GM21367 (cell line): ENCODE measurements around the gene AKT1S1.

Experiments
- ATAC-seq: cut with Tn5 transposase; IDR thresholded peaks from one replicate; pipeline ENCODE4 v1.9.1; 2021; ENCODE audit not compliant: unreplicated experiment

AKT1S1 gene

DNA sequence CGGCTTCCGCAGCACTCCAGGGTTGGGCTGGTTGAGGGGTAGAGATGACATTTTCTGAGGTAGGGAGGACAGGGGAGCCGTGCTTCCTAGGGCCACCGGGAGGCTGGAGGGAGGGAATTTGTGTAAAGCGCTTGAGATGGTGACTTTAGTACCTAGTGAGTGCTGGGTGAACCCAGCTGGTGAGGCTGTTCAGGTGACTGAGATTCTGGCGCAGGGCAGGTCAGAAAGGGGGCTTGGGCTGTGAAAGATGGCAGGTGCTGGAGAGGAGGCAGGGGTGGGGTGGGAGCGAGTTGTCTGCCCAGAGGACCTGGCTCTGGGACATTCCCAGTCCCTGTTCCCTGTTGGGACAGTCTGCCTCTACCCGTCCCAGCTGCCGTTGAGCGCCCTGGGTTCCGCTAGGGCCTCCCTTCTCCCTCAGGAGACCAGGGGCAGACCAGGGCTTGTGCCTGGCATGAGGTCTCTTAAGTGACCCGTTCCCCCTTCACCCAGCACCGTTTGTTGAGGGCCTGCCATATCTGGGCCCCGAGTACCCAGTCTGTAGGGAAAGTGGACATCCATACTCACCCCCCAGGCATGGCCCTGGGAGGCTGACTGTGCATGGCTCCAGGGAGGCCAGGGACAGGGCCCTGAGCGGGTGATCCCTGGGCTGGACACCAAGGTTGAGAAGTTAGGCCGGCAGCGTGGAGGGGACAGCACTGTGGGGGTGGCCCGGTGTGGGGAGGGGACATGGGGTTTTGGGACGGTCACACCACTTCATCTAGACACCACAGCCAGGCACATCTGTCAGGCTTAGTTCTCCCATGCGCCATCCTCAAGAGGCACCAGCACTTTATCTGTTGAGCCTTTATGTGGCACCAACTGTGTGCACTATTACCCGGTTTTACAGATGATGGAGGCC, 21.2 kb downstream of the AKT1S1 start:
- ATAC-seq: no peak

DNA sequence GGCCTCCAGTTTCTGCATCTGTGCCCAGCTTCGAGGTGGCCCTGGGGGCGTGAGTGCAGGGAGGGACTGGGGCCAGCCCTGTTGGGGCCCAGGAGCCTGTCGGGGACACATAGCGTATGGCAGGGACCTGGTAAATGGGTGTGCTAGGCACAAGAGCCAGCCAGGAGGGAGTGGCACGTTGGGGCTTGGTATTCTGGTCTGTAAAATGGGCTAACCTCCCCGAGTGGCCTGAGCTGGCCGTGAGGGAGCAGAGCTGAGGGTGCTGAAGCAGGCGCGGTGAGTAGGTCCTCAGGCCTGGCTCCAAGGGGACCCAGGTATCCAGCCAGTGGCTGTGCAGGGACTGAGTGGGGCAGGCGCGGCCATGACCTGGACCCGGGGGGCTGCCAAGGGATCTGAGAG, 21.9 kb downstream of the AKT1S1 start:
- ATAC-seq: no peak

DNA sequence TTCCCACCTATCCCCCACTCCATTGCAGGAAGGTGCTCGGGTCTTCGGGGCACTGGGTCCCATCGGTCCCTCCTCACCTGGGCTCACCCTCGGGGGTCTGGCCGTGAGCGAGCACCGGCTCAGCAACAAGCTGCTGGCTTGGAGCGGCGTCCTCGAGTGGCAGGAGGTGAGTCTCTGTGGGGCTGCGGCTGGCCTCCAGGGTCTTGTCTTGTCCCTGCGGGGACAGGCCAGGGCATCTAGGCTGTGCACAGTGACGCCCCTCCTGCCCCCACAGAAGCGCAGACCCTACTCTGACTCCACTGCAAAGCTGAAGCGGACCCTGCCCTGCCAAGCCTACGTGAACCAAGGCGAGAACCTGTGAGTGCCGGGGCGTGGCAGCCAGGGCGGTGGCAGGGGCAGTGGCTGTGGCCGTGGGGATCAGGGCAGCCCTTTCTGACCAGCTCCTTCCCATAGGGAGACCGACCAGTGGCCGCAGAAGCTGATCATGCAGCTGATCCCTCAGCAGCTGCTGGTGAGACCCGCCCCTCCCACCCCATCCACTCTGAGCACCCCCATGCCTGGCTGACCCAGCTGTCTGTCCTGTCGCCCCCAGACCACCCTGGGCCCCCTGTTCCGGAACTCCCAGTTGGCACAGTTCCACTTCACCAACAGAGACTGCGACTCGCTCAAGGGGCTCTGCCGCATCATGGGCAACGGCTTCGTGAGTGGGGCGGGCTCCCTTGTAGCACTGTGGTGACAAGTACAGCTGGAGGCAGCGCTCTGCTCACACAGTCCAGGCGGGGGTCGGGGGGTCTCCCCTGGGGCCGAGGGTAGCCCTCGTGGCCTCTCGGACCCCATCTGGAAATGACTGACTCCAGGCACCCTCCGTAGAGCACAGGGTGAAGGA, 22.5 kb downstream of the AKT1S1 start:
- no peak for ATAC-seq

DNA sequence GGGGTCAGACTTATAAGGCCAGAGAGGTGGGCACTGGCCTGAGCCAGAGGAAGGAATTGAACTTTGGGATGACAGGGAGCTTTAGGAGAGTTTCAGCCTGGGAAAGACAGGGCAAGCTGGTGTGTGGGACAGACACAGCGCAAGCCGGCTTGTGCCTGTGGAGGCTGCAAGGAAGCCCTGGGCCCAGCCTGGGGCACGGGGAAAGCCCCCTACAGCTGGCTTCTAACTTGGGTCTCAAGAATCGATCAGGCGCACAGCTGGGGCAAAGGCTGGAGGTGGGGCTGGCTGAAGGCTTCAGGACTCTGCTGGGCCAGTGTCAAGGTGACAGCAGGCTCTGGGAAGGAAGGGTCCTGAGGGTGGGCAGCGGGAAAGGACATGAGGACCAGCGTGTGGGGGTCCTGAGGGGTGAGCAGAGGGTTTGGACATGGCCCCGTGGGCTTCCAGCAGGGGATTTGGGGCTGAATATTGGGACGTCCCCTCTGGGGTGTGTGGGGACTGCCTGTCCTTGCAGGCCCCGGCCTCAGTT, 23.2 kb downstream of the AKT1S1 start:
- no peak for ATAC-seq

DNA sequence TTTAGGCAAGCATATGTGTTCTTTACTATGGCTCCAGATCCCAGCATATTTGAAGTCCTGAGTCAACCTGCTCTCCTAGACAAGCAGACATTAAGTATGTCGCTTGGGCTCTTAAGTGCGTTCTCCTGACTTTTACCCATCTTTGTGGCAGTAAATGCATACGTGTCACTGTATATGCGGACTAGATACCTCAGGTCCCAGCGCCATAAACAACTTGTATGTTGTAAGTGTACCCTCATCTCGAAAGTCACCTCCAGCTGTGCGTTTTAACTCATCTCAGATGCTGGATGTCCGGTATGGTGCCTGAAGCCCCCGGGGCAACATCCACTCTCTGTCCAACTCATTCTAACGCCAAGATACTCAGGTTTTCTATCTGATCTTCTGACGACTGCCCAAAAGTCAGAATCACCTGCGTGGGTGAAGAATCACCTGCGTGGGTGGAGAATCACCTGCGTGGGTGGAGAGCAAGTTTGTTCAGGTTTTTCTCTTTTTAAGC, 24.5 kb downstream of the AKT1S1 start:
- ATAC-seq: no peak

DNA sequence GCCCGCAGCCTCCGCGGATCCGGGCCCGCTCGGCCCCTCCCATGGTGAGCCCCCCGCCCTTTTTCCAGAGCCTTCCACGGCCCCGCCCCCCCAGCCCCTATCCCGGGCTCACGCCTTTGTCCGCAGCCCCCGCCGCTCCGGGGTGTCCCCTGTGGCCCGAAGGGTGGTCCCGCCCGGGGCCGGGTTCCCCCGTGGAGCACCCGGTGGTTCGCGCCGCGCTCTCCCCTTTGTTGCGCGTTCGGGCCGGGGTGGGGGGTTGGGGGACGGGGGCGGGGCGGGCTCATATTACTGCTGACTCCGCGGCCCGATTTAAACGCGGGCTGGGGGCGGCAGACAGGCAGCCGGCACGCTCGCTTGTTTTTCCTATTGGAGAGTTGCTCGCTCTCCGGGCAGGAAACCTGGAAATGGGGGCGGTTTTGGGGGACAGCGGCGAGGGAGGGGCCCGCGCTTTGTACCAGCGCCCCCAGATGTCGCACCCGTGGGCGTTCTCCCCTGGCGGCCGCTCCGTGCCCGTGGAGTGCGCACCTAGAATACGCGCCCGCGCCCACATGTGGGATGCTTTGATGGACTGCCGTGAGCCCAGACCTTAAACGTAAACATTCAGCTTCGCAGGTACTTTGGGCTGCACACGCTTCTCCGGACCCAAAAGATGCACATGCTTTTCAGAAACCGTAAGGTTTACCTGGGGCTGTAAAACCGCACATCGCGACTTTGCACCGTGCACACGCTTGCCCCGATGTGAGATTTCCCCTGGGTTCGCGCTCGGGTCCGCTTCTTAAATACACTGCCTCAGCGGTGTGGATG, 25.5 kb downstream of the AKT1S1 start:
- no peak for ATAC-seq

DNA sequence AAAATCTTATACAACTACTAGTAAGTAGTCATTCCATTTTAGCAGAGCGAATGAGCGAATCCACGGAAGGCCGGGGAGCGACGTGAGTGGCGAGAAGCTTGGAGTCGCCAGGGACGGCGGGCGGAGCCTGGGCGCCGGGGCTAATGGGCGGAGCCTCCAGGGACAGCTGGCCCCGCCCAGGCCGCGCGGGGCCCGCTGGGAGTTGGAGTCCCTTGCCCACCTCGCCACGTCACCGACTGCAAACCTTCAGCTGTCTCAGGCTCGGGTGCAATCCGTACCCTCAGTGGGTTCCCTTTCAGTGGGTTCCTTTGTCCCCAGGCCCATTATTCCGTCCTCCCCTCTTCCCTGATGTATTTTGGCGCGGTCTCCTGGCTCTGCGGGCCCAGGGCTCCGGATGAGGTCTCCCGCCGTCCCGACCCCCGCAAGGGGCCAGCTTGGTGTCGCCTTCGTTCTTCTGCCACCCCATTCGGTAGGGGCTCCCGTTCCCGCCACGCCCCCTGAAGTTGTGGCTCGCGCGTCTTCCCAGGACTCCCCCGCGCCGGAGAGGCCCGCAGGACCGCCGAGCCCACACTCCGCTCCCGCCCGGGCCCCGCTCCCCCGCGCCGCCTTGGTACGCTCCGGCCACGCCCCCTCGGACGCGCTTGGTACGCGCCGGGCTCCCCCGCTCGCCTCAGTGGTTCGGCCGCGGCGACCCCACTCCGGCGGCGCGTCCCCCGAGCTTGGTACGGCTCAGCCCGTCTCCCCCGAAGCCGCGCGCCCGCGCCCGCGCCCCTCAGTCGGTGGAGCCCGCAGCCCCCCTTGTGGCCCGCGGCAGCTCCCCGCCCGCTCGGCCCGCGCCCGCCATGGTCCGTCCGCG, 26.4 kb downstream of the AKT1S1 start, which contains the start of gene PTOV1:
PTOV1 (plus strand) TSS at position 673 of the 856 bp plus-strand sequence.
- peak; percentile 64 for ATAC-seq

DNA sequence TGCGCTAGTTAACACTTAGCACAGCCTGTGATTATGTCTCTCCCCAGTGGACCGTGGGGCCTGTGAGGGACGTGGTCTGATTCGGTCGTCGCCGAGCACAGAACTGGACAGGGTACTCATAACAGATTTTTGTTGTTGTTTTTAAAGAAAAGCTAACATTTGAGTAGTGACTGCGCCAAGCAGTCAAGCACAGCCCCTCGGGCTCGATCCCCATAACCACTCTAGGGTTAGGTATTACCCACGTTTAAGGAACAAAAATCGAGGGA, 27.0 kb downstream of the AKT1S1 start:
- no peak for ATAC-seq

DNA sequence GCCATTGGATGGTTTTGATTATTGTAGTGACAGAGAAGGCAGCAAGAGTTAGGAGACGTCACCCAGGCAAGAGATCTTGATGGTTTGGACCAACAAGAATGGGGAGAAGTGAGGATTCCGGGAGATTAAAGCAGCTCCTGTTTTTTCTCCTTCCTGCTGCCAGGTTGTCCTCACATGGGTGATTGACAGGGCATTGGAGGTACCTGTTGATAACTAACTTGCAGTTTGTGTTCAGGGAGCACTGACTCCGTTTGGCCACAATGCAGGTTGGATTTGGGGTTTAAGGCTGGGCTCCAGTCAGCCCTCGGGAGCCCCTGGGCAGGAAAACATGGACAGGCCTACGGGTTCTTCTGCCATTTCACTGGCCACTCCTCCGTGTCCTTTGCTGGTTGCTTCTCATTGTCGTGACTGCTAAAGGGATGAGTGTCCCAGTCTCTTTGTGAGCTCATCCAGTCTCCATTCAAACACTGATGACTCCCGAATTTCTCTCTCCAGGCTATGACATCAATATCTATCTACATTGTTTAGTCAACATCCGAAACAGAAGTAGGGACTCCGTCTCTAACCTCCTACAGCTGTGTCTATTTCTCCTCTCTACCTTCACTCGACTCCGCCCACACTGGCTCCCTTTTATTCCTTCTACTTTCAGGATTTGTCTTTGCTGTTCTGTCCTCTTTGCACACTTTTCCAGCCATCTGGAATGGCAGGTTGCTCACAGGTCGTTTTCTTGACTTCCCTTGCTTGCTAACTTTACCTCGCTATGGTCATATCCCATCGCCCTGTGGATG, 27.5 kb downstream of the AKT1S1 start:
- no peak for ATAC-seq

DNA sequence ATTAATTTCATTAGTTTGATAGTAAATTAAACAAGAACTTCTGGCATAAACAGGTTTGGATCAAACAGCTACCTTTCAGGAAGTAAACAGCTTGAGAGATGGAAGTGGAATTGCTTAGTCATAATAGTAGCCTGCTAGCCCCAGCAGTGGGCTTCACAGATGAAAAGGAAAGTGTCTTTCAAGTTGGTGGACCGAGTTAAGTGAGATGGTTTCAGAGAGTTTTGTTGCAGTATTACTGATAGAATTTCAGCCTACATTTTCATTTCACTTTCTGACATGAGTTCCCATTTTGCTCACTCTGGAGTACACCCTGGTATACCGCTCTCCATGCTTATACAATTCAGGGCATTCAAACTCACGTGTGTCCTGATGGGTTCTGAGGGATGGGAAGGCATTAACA, 28.2 kb downstream of the AKT1S1 start:
- ATAC-seq: no peak

DNA sequence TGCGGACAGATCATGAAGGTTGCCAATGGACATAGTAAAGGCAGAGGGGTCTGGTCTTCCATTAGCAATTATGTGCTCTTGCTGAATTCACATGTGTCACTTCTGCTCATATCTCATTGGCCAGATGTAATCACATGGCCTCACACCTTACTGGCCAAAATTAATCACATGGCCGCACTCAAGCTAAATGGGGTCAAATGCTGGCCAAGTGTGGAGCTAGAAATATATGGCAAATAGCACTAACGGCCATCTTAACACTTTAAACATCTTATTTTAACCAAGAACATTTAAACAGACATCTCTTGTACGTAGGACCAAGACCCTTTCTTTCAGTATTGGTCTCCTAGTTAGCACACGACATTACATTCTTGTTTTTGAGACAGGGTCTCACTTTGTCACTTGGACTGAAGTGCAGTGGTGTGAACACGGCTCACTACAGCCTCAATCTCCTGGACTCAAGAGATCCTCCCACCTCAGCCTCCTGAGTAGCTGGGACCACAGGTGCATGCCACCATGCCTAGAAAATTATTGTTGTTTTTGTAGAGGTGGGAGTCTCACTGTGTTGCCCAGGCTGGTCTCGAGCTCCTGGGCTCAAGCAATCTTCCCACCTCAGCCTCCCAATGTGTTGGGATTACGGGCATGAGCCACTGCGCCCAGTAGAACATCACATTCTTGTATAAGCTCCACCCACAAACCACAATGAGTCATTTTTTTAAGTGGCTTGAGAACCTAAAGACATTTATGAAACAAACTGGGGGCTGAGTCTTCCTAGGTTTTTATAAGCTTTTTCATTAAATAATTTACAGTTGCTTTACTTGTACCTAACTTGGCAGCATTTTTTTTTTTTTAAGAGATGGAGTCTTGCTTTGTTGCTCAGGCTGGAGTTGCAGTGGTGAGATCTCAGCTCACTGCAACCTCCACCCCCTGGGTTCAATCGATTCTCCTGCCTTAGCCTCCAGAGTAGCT, 29.1 kb downstream of the AKT1S1 start:
- ATAC-seq: no peak

DNA sequence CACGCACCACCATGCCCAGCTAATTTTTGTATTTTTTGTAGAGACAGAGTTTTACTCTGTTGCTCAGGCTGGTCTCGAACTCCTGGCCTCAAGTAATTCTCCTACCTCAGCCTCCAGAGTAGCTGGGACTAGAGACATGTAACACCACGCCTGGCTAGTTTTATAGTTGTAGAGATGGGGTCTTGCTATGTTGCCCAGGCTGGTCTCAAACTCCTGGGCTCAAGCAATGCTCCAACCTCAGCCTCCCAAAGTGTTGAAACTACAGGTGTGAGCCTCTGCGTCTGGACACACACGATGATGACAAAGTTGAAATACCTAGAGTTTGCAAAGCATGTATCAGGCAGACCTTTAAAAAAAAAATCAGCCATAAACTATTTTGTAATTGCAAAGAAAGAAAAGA, 30.7 kb downstream of the AKT1S1 start:
- no peak for ATAC-seq

DNA sequence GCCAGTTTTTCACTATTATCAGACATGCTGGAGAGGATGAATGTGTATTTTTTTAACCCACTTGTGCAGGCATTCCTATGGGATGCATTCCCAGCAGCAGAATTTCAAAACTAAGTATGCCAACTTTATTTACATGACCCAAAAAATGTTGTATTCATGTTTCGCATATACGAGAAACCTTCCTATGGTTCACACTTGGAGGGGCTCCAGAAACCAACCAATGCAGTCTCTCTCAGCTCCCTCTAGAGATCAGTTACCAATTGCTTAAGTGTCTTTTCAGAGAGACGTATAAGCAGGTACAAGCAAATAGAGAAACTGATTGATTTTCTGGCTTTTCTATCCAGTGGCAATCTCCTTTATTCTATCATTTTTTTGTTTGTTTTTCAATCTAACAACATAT, 31.7 kb downstream of the AKT1S1 start:
- no peak for ATAC-seq

DNA sequence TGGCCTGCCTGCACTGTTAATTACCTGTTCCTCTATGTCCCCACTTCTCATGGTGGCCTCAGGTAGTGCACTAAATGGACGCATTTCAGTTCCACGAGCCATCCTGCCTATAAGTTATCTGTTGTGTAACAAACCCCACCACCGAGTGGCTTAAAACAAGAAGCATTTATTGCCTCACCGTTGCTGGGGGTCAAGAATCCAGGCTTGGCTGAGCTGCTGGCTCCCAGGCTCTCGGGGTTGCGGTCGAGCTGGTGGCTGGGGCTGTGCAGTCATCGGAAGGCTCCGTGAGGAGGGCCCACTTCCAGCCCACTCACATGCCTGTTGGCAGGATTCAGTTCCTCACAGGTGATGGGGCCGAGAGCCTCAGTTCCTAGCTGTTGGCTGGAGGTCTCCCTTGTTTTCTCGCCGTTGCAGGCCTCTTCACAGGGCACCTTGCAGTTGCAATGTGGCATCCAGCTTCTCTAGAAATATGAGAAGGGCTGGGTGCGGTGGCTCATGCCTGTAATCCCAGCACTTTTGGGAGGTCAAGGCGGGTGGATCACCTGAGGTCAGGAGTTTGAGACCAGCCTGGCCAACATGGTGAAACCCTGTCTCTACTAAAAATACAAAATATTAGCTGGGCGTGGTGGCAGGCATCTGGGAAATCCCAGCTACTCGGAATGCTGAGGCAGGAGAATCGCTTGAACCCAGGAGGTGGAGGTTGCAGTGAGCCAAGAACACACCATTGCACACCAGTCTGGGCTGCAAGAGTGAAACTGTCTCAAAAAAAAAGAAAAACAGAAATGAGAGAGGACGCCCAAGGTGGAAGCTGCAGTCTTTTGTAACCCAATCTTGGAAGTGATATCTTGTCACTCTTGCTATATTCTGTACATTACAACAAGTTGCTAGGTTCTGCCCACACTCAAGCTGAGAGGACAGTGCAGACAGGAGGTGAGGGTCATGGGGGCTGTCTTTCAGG, 32.7 kb downstream of the AKT1S1 start:
- no peak for ATAC-seq

DNA sequence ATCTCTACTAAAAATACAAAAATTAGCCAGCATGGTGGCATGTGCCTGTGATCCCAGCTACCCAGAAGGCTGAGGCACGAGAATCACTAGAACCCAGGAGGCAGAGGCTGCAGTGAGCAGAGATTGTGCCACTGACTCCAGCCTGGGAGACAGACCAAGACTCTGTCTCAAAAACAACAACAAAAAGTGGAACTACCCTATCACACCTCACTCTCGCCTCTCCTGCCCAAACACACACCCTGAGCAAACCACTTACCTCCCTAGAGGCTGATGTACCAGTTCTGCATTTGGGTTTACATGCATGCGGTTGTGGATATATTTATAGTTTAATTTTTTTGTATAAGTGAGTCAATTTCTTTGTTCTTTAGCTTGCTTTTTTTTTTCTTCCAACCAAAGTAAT, 33.9 kb downstream of the AKT1S1 start:
- ATAC-seq: peak; percentile 47

DNA sequence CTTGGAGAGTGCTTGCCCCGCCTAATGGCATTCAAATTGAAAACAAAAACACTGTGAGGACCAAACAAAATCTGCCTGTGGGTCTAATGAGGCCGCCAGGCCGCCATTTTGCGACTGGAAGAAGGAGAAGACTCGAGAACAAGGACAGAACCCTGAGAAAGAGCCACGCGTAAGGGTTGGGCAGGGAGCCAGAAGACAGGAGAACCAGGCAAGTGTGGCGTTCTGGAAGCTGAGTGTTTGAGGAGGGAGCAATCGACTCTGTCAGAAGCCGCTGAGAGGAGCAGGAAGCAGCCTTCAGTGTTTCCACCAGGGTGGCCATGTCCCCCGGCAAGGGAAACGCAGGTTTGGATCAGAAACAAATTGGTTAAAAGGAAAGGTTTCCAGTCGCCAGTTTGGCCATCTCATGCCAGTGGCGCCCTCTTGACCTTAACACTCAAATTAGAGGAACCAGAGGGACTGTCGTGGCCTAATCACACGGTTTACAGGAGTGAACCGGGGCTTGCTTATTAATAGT, 36.4 kb downstream of the AKT1S1 start:
- ATAC-seq: no peak

DNA sequence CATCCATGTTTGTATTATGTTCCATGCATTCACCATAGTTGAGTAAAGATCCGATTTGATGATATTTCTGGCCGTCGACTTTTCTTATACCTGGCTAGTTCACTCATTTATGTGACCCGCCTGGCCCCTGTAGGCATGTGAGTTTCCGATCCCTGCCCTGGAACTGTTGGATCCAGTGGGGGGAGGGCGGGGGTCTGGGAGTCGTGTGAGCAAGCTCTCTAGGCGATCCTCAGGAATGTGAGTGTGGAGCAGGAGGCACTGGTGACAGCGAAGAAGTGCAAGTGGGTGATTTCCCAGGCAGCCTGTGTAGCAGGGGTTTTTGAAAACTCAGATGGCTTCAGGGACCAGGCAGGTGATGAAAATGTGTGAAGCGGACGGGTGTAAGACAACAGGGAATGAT, 36.8 kb downstream of the AKT1S1 start:
- no peak for ATAC-seq
